ENCODE data around the gene UBE2C.

Gene UBE2C

DNA sequence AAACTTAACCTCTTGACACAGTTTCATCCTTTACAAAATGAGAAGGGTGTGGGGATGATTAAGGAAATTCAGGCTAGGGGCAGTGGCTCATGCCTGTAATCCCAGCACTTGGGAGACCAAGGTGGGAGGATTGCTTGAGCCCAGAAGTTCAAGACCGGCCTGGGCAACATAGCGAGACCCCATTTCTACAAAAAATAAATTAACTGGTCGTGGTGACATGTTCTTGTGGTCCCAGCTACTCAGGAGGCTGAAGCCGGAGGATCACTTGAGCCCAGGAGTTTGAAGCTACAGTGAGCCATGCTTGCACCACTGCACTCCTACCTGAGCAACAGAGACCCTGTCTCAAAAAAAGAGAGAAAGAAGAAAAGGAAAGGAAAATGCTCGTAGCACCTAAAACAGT is 54.0 kb downstream of the UBE2C start:
- no peak overlapping the region for H3K4me3 ChIP-seq (ENCODE audit: low read depth, low read length)
- TF ChIP-seq, protein P1, sequence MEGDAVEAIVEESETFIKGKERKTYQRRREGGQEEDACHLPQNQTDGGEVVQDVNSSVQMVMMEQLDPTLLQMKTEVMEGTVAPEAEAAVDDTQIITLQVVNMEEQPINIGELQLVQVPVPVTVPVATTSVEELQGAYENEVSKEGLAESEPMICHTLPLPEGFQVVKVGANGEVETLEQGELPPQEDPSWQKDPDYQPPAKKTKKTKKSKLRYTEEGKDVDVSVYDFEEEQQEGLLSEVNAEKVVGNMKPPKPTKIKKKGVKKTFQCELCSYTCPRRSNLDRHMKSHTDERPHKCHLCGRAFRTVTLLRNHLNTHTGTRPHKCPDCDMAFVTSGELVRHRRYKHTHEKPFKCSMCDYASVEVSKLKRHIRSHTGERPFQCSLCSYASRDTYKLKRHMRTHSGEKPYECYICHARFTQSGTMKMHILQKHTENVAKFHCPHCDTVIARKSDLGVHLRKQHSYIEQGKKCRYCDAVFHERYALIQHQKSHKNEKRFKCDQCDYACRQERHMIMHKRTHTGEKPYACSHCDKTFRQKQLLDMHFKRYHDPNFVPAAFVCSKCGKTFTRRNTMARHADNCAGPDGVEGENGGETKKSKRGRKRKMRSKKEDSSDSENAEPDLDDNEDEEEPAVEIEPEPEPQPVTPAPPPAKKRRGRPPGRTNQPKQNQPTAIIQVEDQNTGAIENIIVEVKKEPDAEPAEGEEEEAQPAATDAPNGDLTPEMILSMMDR (IDR thresholded peaks at IDR 0.05; ENCODE audit: insufficient read depth, low read depth, low read length, missing control alignments) = no peak
- no peak for DNase-seq (ENCODE audit: low read depth)

Measured in GM12865 (cell line).